Measurements from ENCODE around the gene FIGNL1.

GRCh38 chr7:50486512-50486911 is 36.4 kb upstream of the FIGNL1 start:
- TF ChIP-seq POLR2A (IDR thresholded peaks at IDR 0.05): no peak
- TF ChIP-seq, protein P1, sequence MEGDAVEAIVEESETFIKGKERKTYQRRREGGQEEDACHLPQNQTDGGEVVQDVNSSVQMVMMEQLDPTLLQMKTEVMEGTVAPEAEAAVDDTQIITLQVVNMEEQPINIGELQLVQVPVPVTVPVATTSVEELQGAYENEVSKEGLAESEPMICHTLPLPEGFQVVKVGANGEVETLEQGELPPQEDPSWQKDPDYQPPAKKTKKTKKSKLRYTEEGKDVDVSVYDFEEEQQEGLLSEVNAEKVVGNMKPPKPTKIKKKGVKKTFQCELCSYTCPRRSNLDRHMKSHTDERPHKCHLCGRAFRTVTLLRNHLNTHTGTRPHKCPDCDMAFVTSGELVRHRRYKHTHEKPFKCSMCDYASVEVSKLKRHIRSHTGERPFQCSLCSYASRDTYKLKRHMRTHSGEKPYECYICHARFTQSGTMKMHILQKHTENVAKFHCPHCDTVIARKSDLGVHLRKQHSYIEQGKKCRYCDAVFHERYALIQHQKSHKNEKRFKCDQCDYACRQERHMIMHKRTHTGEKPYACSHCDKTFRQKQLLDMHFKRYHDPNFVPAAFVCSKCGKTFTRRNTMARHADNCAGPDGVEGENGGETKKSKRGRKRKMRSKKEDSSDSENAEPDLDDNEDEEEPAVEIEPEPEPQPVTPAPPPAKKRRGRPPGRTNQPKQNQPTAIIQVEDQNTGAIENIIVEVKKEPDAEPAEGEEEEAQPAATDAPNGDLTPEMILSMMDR (IDR thresholded peaks at IDR 0.05): no peak
